Lung (tissue), 12 donors: ENCODE data around the gene DLAT. TPM values are rescaled to one million over a fixed set of nuclear protein-coding genes. Genes with fewer than 3 reads are reported as not detected.

Experiments used
- ATAC-seq: fragments of 200-7000 bp; cut with Tn5 transposase; one replicate; pipeline ENCODE4 v1.9.1; 2020; ENCODE audit warnings: moderate number of reproducible peaks; ENCODE audit not compliant: insufficient read depth, low FRiP score
- DNase-seq, 3 donors: peaks; one replicate each; pipeline ENCODE4 v3.0.0-alpha.2; 2013 to 2017
- H3K27ac ChIP-seq, 2 donors: one replicate each; pipeline ENCODE4 v1.5.1; 2013; ENCODE audit warnings: mild to moderate bottlenecking in 2 of 2, moderate library complexity in 2 of 2, control low read depth in 1 of 2, inconsistent platforms in 1 of 2, low read depth in 1 of 2, low read length in 1 of 2
- H3K27me3 ChIP-seq, 3 donors: one replicate each; pipeline ENCODE4 v1.5.1; 2013; ENCODE audit warnings: low read length in 2 of 3; ENCODE audit not compliant: control insufficient read depth in 3 of 3, insufficient read depth in 3 of 3
- H3K36me3 ChIP-seq, 4 donors: one replicate each; pipeline ENCODE4 v1.5.1; 2013; ENCODE audit warnings: low read length in 4 of 4, mild to moderate bottlenecking in 1 of 4, moderate library complexity in 1 of 4; ENCODE audit not compliant: control insufficient read depth in 4 of 4, insufficient read depth in 4 of 4
- H3K4me1 ChIP-seq, 5 donors: one replicate each; pipeline ENCODE4 v1.5.1; 2013; ENCODE audit warnings: low read length in 5 of 5, mild to moderate bottlenecking in 2 of 5, moderate library complexity in 1 of 5; ENCODE audit not compliant: control insufficient read depth in 5 of 5, insufficient read depth in 5 of 5
- H3K4me3 ChIP-seq: one replicate; pipeline ENCODE4 v1.5.1; 2013; ENCODE audit warnings: mild to moderate bottlenecking, control low read depth, moderate library complexity
- H3K9ac ChIP-seq, 2 donors: one replicate each; pipeline ENCODE4 v1.5.1; 2013; ENCODE audit warnings: low read length in 2 of 2, control low read depth in 1 of 2; ENCODE audit not compliant: insufficient read depth in 1 of 2
- H3K9me3 ChIP-seq, 4 donors: one replicate each; pipeline ENCODE4 v1.5.1; 2013; ENCODE audit warnings: low read length in 3 of 4, mild to moderate bottlenecking in 1 of 4, moderate library complexity in 1 of 4; ENCODE audit not compliant: control insufficient read depth in 4 of 4, insufficient read depth in 3 of 4
- CTCF ChIP-seq: IDR thresholded peaks from 2 replicates; pipeline ENCODE4 v1.5.1; 2012; ENCODE audit warnings: mild to moderate bottlenecking; ENCODE audit errors: control extremely low read depth, extremely low read depth
- WGBS, 2 donors: extraction: QIAGEN DNeasy Blood & Tissue Kit; methylation state at CpG; one replicate each; pipeline ENCODE4 v1.1.7; 2013; 5-methylcytosine and 5-hydroxymethylcytosine counted together
- polyA plus RNA-seq, 2 donors: library from polyadenylated mRNA; stranded (reverse); fragments of 200-250 nt; gene quantifications; one replicate each; pipeline ENCODE4 v1.2.1, GENCODE V29; 2013
- total RNA-seq, 2 donors: library from RNA; depleted of rRNA in 1 of 2; stranded (reverse); fragments of >200 nt in 1 of 2; gene quantifications; one replicate each; pipeline ENCODE4 v1.2.1, GENCODE V29; 2014 to 2021
- donor health status: control.
- donor health status: control.
- donor health status: Bipolar disorder and iron deficiency.
- donor health status: healthy.
- donor health status: DM: yes; HTN: yes; CAD: no.

DLAT gene
- total and polyA plus RNA-seq, 4 donors, result 12.0 to 32.9 (median 26.5) TPM

- H3K4me3 ChIP-seq, result no peak overlapping the region
- H3K9ac ChIP-seq, result no peak overlapping the region
- peaks cover 0 to 3% (median 0%) of the 10 kb centered on the region in 4 donors for H3K36me3 ChIP-seq
- H3K4me1 ChIP-seq, result peaks cover 0 to 5% (median 0%) of the 10 kb centered on the region in 5 donors
- H3K9me3 ChIP-seq, result no peaks in the 10 kb centered on the region
- DNase-seq, result no peak
- ATAC-seq, result no peak
- TF ChIP-seq CTCF, result no peak
- H3K27ac ChIP-seq, result peak overlapping the region in 1 of 2 donors; percentile 46
- WGBS, 2 donors, result 93 to 95% methylated on average over 4 of the region's 4 CpGs
- no peaks in the 10 kb centered on the region for H3K27me3 ChIP-seq
These were observed 11.6 kb upstream of the DLAT start for GRCh38 chr11:112013497-112014164.

GRCh38 chr11:112016088-112016764 lies 9.0 kb upstream of the DLAT start:
- WGBS, 2 donors, result 91 to 92% methylated on average over 13 of the region's 13 CpGs
- Histone ChIP-seq H3K36me3 (peaks cover 0 to 20% (median under 1%) of the 10 kb centered on the region in 4 donors), H3K9ac (no peak overlapping the region), H3K9me3 (no peaks in the 10 kb centered on the region), H3K4me3 (no peak overlapping the region), H3K4me1 (peaks cover 0 to 16% (median 0%) of the 10 kb centered on the region in 5 donors), H3K27me3 (no peaks in the 10 kb centered on the region), H3K27ac (peak overlapping the region in 1 of 2 donors; percentile 55)
- ATAC-seq, result no peak
- TF ChIP-seq CTCF, result no peak
- no peak for DNase-seq

DNA sequence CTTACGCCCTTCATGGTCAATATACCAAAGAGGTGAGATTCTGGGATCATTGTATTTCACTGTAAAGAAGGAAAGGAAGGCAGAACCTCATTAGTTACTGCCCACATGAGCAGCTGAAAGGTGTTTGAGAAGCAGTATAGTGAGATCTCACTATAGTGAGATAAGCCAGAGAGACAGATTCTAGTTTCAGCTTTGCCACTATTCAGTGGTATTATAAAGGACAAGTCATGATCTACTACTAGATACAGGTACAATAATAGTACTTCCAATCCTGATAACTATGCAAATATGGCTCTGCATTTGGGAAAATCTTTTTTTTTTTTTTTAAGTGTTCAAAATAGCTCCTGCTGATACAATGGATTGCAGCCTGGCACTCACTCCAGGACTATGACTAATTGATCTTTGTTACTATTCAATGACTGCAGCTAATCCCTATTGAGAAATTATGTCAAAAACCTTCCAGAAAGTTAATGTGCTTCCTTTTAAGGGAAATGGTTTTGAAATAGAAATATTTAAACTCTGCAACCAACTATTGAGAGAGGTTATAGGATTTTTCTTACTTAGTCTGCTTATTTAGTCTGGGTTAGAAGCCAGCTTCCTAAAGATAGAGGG lies 8.3 kb upstream of the DLAT start:
- Histone ChIP-seq H3K36me3 (peaks cover 0 to 20% (median under 1%) of the 10 kb centered on the region in 4 donors), H3K27me3 (no peaks in the 10 kb centered on the region), H3K27ac (peak overlapping the region in 1 of 2 donors; percentile 55), H3K9me3 (no peaks in the 10 kb centered on the region), H3K4me1 (peaks cover 0 to 16% (median 0%) of the 10 kb centered on the region in 5 donors), H3K9ac (no peak overlapping the region), H3K4me3 (no peak overlapping the region)
- DNase-seq, result no peak
- no peak for ATAC-seq
- no peak for TF ChIP-seq CTCF
- WGBS, 2 donors, result 89 to 99% methylated on average over 1 of the region's 1 CpG
